Measurements from ENCODE around the gene RPN1. TPM values are rescaled to one million over a fixed set of nuclear protein-coding genes. Genes with fewer than 3 reads are reported as not detected.

The RPN1 gene
- total RNA-seq, 4 donors from 2014 or later: 91.5 to 150 (median 148) TPM

DNA sequence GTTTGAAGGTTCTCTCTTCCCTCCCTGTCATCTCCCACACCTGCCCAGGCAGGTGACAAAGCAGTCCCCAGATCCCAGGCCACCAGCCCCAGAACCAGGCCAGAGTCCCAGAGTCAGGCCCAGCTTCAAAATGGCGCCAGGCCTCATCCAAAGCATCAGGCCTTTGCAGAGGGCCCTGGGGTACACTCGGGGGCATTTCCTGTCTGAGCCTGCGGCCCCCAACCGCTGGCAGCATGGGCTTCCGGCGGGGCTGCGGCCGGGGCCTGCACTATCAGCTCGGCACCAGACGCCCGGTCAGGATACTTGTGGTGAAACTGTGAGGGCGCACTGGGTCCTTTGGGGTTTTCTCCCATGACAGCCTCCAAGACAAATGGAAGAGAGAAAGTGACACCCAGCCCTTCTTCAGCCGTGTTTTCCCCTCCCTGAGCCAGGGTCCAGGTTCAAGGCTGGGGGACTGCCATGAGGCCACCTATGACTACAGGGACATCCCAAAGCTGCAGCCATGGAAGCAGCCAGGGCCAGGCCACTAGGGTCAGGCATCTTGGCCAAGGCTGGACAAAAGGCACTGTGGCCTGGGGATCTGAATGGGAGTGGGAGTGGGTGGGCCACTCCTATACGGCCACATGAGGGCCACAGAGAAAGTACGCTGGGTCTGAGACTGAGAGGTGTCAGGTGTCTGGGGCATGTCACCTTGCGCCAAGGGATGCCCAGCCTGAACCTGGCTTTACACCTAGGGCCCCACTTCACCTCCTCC, 33.9 kb downstream of the RPN1 start:
- Histone ChIP-seq H3K27me3 (no peaks in the 10 kb centered on the region), H3K9me3 (no peaks in the 10 kb centered on the region), H3K4me3 (peak overlapping the region; percentile 92), H3K36me3 (peaks cover 21% of the 10 kb centered on the region), H3K4me1 (peaks cover 20% of the 10 kb centered on the region), H3K27ac (no peak overlapping the region)
- TF ChIP-seq POLR2A (IDR thresholded peaks at IDR 0.05) (no peak), EP300 (IDR thresholded peaks at IDR 0.05) (no peak), POLR2AphosphoS5 (IDR thresholded peaks at IDR 0.05) (no peak)
- TF ChIP-seq, protein P1, sequence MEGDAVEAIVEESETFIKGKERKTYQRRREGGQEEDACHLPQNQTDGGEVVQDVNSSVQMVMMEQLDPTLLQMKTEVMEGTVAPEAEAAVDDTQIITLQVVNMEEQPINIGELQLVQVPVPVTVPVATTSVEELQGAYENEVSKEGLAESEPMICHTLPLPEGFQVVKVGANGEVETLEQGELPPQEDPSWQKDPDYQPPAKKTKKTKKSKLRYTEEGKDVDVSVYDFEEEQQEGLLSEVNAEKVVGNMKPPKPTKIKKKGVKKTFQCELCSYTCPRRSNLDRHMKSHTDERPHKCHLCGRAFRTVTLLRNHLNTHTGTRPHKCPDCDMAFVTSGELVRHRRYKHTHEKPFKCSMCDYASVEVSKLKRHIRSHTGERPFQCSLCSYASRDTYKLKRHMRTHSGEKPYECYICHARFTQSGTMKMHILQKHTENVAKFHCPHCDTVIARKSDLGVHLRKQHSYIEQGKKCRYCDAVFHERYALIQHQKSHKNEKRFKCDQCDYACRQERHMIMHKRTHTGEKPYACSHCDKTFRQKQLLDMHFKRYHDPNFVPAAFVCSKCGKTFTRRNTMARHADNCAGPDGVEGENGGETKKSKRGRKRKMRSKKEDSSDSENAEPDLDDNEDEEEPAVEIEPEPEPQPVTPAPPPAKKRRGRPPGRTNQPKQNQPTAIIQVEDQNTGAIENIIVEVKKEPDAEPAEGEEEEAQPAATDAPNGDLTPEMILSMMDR (IDR thresholded peaks at IDR 0.05): no peak
- DNase-seq (ENCODE audit: low spot score in 2 of 2): no peak
- 86% methylated on average over 5 of the region's 16 CpGs for WGBS

DNA sequence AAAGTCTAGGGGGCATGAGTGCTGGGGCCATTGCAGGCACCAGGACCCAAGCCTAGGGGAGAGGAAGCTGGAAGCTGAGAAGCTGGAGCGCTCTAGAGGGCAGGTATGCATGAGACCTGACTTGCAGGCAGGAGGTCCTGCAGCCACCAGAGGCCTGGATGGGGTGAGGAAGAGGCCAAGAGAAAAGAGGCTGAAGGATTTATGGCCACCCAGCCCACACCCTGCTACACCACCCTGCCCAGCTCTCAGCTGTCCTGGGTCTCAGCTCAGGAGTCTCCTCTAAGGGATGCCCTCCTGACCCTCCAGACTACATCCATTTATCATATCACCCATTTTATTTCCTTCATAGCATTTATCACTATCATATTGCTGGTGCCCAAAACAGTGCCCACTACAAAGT, 36.5 kb downstream of the RPN1 start:
- Histone ChIP-seq H3K9me3 (no peaks in the 10 kb centered on the region), H3K4me1 (peaks cover 17% of the 10 kb centered on the region), H3K36me3 (no peaks in the 10 kb centered on the region), H3K27ac (no peak overlapping the region), H3K4me3 (no peak overlapping the region), H3K27me3 (no peaks in the 10 kb centered on the region)
- no peak for DNase-seq (ENCODE audit: low spot score in 2 of 2)
- 75% methylated on average over 1 of the region's 1 CpG for WGBS
- TF ChIP-seq POLR2A (IDR thresholded peaks at IDR 0.05): no peak
- TF ChIP-seq, protein P1 (IDR thresholded peaks at IDR 0.05): no peak
- TF ChIP-seq POLR2AphosphoS5 (IDR thresholded peaks at IDR 0.05): no peak
- no peak for TF ChIP-seq EP300 (IDR thresholded peaks at IDR 0.05)

DNA sequence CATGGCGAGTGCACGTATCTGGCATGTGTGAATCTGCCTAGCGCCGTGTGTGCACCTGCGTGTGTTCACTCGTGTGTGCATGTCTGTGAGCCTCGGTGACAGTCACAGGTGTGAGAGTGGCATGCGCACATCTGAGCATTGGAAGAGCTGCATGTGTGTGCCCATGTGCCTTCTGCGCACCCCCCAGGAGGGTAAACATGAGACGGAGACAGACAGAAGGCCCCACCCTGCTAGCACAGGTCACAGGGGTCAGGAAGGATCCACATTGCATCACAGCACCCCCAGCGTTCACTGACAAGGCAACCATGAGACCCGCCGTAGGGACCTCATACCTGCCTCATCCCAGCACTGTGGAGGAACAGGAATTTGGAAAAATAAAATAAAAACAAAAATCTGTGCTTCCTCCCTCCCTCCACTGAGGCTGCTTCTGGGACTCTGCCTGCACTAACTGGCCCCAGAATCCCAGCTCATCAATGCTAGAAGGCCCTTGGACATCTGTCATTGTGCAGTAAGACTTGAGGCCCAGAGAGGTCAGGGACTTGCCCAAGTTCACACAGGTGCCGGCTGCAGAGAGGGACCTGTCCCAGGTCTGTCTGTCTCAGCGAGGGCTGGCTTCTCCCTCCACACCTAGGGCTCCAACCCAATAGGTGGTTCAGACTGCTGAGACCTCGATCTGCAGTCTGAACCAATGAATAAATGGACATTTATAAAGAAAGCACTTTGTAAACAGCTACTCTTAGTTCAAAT, 37.4 kb downstream of the RPN1 start:
- Histone ChIP-seq H3K27me3 (no peaks in the 10 kb centered on the region), H3K27ac (no peak overlapping the region), H3K9me3 (no peaks in the 10 kb centered on the region), H3K36me3 (no peaks in the 10 kb centered on the region), H3K4me3 (no peak overlapping the region), H3K4me1 (peaks cover 12% of the 10 kb centered on the region)
- 56% methylated on average over 8 of the region's 16 CpGs for WGBS
- TF ChIP-seq POLR2AphosphoS5 (IDR thresholded peaks at IDR 0.05): no peak
- TF ChIP-seq, protein P1 (IDR thresholded peaks at IDR 0.05): no peak
- TF ChIP-seq EP300 (IDR thresholded peaks at IDR 0.05): no peak
- no peak for TF ChIP-seq POLR2A (IDR thresholded peaks at IDR 0.05)
- DNase-seq (ENCODE audit: low spot score in 2 of 2): no peak

DNA sequence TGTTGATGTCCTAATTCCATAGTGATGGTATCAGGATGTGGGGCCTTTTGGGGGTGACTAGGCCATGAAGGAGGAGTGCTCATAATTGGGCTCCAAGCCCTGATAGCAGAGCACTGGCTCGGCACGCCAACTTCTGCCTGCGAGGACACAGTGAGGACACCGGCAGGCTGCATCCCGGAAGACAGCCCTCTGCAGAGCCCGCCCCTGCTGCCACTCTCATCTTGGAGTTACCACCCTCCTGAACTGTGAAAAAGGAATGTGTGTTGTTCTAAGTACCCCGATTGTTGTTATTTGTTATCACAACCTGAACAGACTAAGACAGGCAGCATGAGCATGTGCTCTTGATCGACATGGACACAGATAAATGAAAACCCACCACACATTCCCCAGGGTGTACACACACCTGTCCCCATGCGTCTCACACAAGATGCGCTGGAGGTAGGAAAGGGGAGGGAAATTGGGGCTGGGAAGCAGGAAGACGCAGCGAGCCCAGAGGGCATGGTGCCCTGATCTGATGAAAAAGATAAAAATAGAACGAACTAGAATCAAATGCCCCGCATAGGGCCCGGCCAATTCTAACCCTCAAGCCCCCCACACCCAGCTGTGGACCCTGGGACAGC, 40.1 kb downstream of the RPN1 start:
- peaks cover 12% of the 10 kb centered on the region for H3K4me1 ChIP-seq
- DNase-seq (ENCODE audit: low spot score in 2 of 2): no peak
- H3K9me3 ChIP-seq: no peaks in the 10 kb centered on the region
- H3K4me3 ChIP-seq: no peak overlapping the region
- no peak overlapping the region for H3K27ac ChIP-seq
- no peaks in the 10 kb centered on the region for H3K36me3 ChIP-seq
- TF ChIP-seq, protein P1 (IDR thresholded peaks at IDR 0.05): no peak
- TF ChIP-seq EP300 (IDR thresholded peaks at IDR 0.05): no peak
- TF ChIP-seq POLR2AphosphoS5 (IDR thresholded peaks at IDR 0.05): no peak
- 76% methylated on average over 15 of the region's 15 CpGs for WGBS
- no peaks in the 10 kb centered on the region for H3K27me3 ChIP-seq

DNA sequence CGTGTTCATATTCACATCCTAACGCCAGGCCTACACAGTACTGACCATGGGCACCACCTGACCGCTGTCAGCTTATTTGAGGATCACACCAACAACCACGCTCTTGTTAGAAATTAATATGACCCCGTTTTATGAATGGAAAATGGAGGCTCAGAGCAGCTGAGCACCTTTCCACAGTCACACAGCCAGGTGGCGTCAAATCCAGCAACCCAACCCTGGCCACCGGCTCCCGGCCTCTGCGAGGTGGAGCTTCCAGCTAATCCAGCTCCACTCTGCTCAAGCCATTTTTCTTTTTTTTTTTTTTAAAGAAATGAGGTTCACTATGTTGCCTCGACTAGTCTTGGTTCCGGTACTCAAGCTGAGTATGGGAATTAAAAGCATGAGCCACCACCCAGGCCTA, 41.3 kb downstream of the RPN1 start:
- Histone ChIP-seq H3K4me1 (peaks cover 12% of the 10 kb centered on the region), H3K27me3 (no peaks in the 10 kb centered on the region), H3K36me3 (no peaks in the 10 kb centered on the region), H3K9me3 (no peaks in the 10 kb centered on the region), H3K4me3 (no peak overlapping the region), H3K27ac (no peak overlapping the region)
- DNase-seq (ENCODE audit: low spot score in 2 of 2): no peak
- TF ChIP-seq, protein P1 (IDR thresholded peaks at IDR 0.05): no peak
- TF ChIP-seq POLR2A (IDR thresholded peaks at IDR 0.05) (no peak), POLR2AphosphoS5 (IDR thresholded peaks at IDR 0.05) (no peak), EP300 (IDR thresholded peaks at IDR 0.05) (no peak)
- 76% methylated on average over 11 of the region's 11 CpGs for WGBS

Data from suprapubic skin (tissue), 4 donors.